GM12892 (cell line): ENCODE results near the gene LRMDA.

Experiments
- DNase-seq: peaks from one replicate; pipeline ENCODE4 v3.0.0; 2011; ENCODE audit not compliant: insufficient read length
- FAIRE-seq: peaks from 2 replicates; lab custom pipeline; 2011; peaks lifted over from hg19 to GRCh38; lab: Jason Lieb, UNC
- POLR2A ChIP-seq: IDR thresholded peaks from 2 replicates; pipeline ENCODE4 v1.6.1; 2011; ENCODE audit warnings: low read depth, low read length, control low read depth
- POLR2AphosphoS5 ChIP-seq: IDR thresholded peaks from 2 replicates; pipeline ENCODE4 v1.6.1; 2011; ENCODE audit warnings: low read depth, low read length, control low read depth
- TAF1 ChIP-seq: IDR thresholded peaks from 2 replicates; pipeline ENCODE4 v1.6.1; 2011; ENCODE audit warnings: low read depth, mild to moderate bottlenecking, control low read depth, low read length, borderline replicate concordance

LRMDA gene

DNA sequence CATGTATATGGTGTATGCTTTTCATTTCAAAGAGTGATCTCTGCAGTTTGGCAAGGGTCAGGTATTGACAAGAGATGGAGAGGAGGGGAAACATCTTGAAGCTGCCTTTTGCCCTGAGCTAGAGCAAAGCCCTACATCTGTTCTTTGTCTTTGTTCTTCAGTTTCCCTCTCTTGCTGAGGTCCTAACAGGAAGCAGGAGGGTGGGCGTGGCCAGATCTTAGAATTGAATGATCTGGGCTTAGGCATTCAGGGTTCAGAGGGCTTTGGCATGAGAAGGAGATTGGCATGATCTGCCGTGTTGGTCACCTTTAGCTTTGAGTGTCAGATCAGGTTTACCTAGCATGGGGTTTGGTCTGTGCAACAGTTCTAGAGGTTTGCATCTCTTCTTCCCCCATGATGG is 41.3 kb downstream of the LRMDA start:
- no peak for DNase-seq
- no peak for TF ChIP-seq POLR2A
- no peak for TF ChIP-seq POLR2AphosphoS5
- no peak for TF ChIP-seq TAF1
- FAIRE-seq = no peak

DNA sequence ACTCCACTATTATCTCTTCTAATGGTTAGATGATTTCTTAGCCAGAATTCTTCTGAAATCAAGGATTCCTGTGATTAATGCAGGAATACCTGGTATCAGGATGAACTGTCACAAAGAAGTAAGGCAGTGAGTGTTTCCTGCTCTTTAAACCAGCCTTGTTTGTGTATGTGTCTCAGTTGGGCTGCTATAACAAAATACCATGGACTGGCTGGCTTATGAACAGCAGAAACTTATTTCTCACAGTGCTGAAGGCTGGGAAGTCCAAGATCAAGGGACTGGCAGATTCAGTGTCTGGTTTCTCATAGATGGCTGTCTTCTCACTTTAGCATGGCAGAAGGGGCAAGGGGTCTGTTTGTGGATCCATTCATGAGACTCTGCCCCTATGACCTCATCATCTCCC is 42.7 kb downstream of the LRMDA start:
- FAIRE-seq (no peak), DNase-seq (no peak)
- no peak for TF ChIP-seq POLR2AphosphoS5
- TF ChIP-seq POLR2A = no peak
- no peak for TF ChIP-seq TAF1

DNA sequence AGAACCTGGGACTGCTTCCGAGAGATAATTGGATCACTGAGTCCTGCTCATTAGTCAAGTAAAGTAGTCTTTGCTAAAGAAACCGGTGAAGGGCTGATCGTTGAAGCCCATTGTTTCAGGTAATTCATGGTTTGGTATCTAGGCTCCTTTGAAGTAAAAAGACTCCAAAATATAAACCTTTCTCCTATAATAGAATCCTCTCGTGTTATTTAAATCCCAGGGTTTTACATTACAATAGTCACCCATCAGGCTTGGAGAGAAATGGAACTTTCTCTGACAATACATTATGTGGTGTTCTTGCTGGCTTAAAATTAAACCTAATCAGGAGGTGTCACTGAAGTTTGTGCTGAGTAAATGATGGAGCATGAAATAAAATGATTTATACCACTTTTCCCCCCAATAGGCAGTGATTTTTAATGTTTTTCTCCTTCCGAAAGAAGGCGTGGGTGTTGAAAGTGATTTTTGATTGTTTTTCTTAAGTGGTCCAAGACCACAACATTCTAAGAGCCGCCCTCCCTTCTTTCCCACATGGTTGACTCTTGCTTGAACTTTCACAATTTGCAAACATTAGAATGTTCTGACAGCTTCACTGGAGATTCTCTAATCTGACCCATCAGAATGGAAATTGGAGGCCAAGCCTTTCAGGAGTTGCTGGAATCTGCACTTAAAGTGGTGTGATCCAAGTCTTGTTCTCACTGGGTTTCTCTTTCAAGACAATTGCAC is 44.2 kb downstream of the LRMDA start:
- TF ChIP-seq POLR2A (no peak), POLR2AphosphoS5 (no peak), TAF1 (no peak)
- FAIRE-seq = no peak
- DNase-seq = no peak

DNA sequence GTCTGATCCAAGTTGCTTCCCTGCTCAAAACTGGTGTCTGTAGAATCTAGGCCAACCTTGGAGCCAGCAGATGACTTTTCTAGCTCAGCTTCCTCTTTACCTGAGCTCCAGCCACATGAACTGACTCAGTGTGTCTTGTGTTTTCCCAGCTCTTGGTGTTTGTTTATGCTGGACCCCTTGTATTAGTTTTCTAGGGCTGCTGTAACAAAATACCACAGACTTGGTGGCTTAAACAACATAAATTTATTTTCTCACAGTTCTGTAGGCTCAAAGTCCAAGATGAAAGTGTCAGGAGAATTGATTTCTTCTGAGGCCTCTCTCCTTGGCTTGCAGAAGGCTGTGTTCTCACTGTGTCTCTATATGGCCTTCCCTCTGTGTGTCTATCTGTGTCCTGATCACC is 45.1 kb downstream of the LRMDA start:
- FAIRE-seq (no peak), DNase-seq (no peak)
- TF ChIP-seq POLR2AphosphoS5 = no peak
- no peak for TF ChIP-seq POLR2A
- no peak for TF ChIP-seq TAF1

DNA sequence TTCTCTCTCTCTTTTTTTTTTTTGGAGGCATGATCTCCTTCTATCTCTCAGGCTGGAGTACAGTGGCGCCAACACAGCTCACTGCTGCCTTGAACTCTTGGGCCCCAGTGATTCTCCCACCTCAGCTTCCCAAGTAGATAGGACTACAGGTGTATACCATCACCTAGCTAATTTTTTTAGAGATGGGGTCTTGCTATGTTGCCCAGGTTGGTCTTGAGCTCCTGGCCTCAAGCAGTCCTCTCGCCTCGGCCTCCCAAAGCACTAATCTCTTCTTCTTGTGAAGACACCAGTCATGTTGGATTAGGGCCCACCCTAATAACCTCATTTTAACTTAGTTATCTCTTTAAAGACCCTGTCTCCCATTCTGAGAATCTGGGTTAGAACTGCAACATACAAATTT is 45.6 kb downstream of the LRMDA start:
- TF ChIP-seq POLR2A (no peak), TAF1 (no peak), POLR2AphosphoS5 (no peak)
- no peak for DNase-seq
- no peak for FAIRE-seq

DNA sequence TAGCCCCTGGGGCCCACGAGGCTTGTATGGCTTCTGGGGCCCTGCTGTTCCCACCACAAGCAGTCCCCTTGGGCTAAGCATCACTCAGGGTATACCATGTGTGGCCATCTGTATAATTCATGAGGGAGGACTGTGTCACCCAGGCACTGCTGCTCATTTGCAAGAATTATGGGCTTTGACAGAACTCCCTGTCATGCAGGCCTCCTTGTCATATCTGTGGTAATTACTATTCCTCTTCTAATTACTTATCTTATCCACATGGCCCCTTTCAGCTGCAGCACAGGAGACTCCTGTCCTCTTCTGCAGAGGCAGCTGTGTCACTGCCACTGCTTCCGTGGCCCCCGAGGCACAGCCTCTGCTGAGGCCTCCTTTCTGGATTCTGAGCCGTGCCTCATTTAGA is 46.3 kb downstream of the LRMDA start:
- DNase-seq (no peak), FAIRE-seq (no peak)
- TF ChIP-seq POLR2AphosphoS5 = no peak
- no peak for TF ChIP-seq POLR2A
- TF ChIP-seq TAF1 = no peak

DNA sequence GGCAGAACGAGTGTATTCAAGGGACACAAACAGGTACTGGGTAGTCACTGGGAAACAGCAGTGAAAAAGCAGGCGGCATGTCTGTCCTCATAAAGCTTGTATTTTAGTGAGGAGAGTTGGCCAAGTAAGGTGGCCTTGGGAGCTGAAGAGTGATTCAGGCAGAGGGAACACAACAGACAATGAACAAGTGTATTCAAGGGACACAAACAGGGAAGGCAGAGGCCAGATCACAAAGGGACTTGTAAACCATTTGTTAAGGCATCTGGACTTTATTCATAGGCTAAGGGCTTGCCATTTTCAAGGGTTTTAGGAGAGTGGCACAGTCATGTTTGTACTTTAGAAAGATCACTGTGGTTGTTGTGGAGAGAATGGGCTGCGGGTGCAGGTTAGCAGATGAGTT is 49.0 kb downstream of the LRMDA start:
- TF ChIP-seq POLR2A (no peak), TAF1 (no peak), POLR2AphosphoS5 (no peak)
- FAIRE-seq (no peak), DNase-seq (no peak)

DNA sequence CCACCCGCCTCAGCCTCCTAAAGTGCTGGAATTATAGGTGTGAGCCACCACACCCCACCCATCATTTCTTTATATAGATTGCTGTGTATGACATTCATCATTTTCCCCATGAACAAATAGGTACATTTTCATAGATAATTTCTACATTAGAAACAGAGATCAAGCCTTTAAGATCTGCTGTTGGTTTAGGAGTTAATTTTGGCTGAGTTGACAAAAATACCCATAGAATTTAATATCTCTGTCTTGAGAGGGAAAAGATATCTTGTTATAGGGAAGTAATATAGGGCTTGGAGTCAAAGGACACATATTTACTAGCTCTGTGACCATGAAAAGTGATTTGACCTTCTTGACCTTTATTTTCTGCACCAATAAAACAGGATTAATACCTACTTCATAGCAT is 51.8 kb downstream of the LRMDA start:
- TF ChIP-seq TAF1 (no peak), POLR2A (no peak), POLR2AphosphoS5 (no peak)
- no peak for DNase-seq
- FAIRE-seq = peak; percentile 27

DNA sequence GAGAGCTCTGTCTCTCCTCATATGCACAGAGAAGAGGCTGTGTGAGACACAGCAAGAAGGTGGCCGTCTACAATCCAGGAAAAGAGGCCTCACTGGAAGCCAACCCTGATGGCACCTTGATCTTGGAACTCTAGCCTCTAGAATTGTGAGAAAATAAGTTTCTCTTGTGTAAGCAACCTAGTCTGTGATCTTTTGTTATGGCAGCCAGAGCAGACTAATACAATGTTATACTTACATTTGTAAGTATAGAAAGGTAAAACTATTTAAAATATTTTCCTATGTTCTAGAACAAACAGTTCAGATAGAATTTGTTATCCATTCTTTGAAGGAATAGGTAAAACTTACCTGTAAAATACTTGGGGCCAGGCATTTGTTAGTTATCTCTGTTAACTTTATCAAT is 53.3 kb downstream of the LRMDA start:
- no peak for FAIRE-seq
- TF ChIP-seq TAF1 (no peak), POLR2AphosphoS5 (no peak), POLR2A (no peak)
- no peak for DNase-seq

DNA sequence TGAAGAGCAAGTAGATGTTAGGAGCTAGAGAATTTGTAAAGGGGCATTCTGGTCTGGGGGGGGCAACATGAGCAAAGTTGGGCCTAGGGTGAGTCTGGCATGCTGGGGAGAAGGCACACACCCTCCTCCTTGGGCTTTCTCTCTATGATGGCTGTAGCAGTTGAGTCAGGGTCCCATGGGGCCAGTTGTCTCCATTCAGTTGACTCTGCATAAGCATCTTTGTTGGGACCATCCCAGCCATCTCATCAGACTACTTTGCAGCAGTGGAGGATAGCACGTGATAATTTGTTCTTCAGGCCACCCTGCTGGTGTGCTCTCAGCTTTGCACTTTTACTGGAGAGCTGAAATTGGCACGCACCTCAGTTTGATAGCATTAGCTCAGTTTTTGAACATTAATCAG is 55.2 kb downstream of the LRMDA start:
- no peak for DNase-seq
- TF ChIP-seq TAF1 (no peak), POLR2A (no peak), POLR2AphosphoS5 (no peak)
- FAIRE-seq = no peak

DNA sequence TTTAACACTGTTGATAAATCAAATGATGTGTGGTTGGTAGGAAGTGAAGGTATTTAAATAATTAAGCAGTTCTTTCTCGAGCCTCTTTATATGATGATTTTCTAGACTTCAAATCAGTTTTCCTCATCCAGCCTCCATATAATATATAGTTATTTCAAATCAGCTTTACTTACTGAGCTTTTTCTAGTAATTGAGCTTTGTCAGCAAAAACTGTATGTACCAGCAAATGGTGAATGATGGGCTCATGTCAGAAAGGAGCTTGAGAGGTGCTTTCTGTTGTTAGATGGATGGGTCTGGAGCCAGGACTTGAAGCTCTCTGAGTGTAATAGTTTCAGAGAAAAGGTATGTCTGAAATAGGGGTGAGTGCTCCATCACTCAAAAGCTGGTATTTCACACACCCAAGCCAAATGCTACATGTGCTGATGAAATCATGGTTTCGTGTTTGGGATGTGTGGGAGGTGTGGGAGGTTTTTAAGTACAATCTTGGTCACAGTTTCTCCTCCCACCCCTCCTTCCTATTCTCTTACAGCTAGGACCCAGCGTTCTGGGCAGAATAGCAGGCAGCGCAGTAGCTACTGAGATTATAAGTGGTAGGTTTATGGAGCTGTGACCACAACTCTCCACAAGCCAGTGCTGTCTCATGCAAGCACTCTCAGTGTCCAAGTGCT is 55.8 kb downstream of the LRMDA start:
- FAIRE-seq = no peak

DNA sequence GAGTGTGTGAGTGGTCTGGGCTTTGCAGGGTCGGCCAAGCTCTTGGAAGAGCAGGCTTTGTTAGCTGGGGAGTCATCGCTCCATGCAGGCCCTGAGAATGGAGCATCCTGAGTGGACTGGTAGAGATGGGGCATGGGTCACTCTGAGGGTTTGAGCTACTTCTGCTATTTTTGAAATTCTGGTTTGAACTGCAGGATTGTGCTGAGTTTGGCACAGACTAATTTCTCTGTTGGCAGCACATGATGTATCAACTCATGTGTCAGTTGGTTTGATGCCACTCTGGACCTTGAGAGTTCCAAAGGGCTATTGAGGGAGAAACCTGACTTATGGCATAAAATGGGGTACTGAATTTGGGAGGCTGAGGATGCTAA is 56.3 kb downstream of the LRMDA start:
- no peak for FAIRE-seq
- DNase-seq = no peak
- no peak for TF ChIP-seq POLR2AphosphoS5
- no peak for TF ChIP-seq TAF1
- TF ChIP-seq POLR2A = no peak

More for the DNA sequence above, 55.8 kb downstream of the LRMDA start:
- DNase-seq = no peak
- TF ChIP-seq POLR2AphosphoS5 (no peak), POLR2A (no peak), TAF1 (no peak)
